CD4-positive, CD25-positive, alpha-beta regulatory T cell (primary cell): ENCODE measurements around the gene RBM43. TPM values are rescaled to one million over a fixed set of nuclear protein-coding genes. Genes with fewer than 3 reads are reported as not detected.
A peak's percentile ranks its signal among the peaks of the same experiment; 100 is the strongest.
"Not testable (repeated sequence)": the region's sequence is repeated elsewhere in the genome, so short reads cannot be mapped to it uniquely, and the experiment has no call there.

Experiments
- ATAC-seq, 2 donors: fragments of 150-1000 bp; cut with Tn5 transposase; one replicate each; pipeline ENCODE4 v1.10.0; 2021; ENCODE audit warnings: low read depth in 2 of 2, moderate number of reproducible peaks in 2 of 2, moderate library complexity in 1 of 2
- DNase-seq, 3 donors: peaks; one replicate each; pipeline versions ENCODE4 v3.0.0 to v3.0.0-alpha.2; 2012 to 2022; ENCODE audit warnings: mixed read lengths in 1 of 3
- H3K27ac ChIP-seq: one replicate; pipeline ENCODE4 v1.7.0; 2013; ENCODE audit warnings: mild to moderate bottlenecking, low read length; ENCODE audit not compliant: insufficient read depth, poor library complexity, severe bottlenecking
- H3K27me3 ChIP-seq: one replicate; pipeline ENCODE4 v1.7.0; 2013; ENCODE audit warnings: low read length; ENCODE audit not compliant: control insufficient read depth, insufficient read depth
- H3K36me3 ChIP-seq: one replicate; pipeline ENCODE4 v1.7.0; 2013; ENCODE audit warnings: mild to moderate bottlenecking, low read length, moderate library complexity; ENCODE audit not compliant: control insufficient read depth, insufficient read depth
- H3K4me1 ChIP-seq: 2 replicates; pipeline ENCODE4 v1.7.0; 2013; ENCODE audit warnings: mild to moderate bottlenecking, low read length; ENCODE audit not compliant: insufficient read depth, control insufficient read depth, poor library complexity, severe bottlenecking
- H3K4me3 ChIP-seq: one replicate; pipeline ENCODE4 v1.7.0; 2013; ENCODE audit warnings: low read depth, mild to moderate bottlenecking, low read length, moderate library complexity
- H3K9me3 ChIP-seq, 2 experiments: 1 replicate in 1 of 2; 2 replicates in 1 of 2; pipeline ENCODE4 v1.7.0; 2013; ENCODE audit warnings: low read length in 2 of 2, mild to moderate bottlenecking in 1 of 2, moderate library complexity in 1 of 2; ENCODE audit not compliant: control insufficient read depth in 2 of 2
- H3K27ac Mint-ChIP-seq, 3 donors: one replicate each; pipeline ENCODE4 v1.8.0; 2020 to 2022; ENCODE audit warnings: mild to moderate bottlenecking in 3 of 3, mixed read lengths in 3 of 3, moderate library complexity in 2 of 3
- H3K27me3 Mint-ChIP-seq: one replicate; pipeline ENCODE4 v1.8.0; 2022; ENCODE audit warnings: mild to moderate bottlenecking, mixed read lengths
- H3K36me3 Mint-ChIP-seq: one replicate; pipeline ENCODE4 v1.8.0; 2020; ENCODE audit warnings: mixed read lengths
- H3K4me1 Mint-ChIP-seq, 4 donors: one replicate each; pipeline ENCODE4 v1.8.0; 2020 to 2022; ENCODE audit warnings: mixed read lengths in 4 of 4, mild to moderate bottlenecking in 1 of 4
- H3K4me3 Mint-ChIP-seq, 4 donors: one replicate each; pipeline ENCODE4 v1.8.0; 2020 to 2022; ENCODE audit warnings: mild to moderate bottlenecking in 4 of 4, mixed read lengths in 4 of 4, moderate library complexity in 3 of 4
- H3K9me3 Mint-ChIP-seq, 7 donors: one replicate each; pipeline ENCODE4 v1.8.0; 2020 to 2022; ENCODE audit warnings: mixed read lengths in 7 of 7, mild to moderate bottlenecking in 3 of 7, moderate library complexity in 2 of 7
- polyA plus RNA-seq, 4 donors: library from polyadenylated mRNA; unstranded; fragments of 300-500 nt; fragmentation: Illumina TruSeq; gene quantifications; one replicate each; pipeline ENCODE4 v1.2.3, GENCODE V29; 2021
- total RNA-seq: library from RNA; stranded (reverse); gene quantifications from one replicate; pipeline ENCODE4 v1.2.3, GENCODE V29; 2022

RBM43 gene
- total RNA-seq (12.3 TPM), polyA plus RNA-seq (1 to 10 TPM; 4.2 to 6.9 (median 5.3) TPM)

- Histone ChIP-seq H3K4me1 (peaks cover 16% of the 10 kb centered on the region), H3K9me3 (no peaks in the 10 kb centered on the region), H3K4me3 (peak within 1 kb of the TSS; percentile 98), H3K36me3 (no peaks in the 10 kb centered on the region), H3K27me3 (no peaks in the 10 kb centered on the region), H3K27ac (peak within 1 kb of the TSS; percentile 92)
- no peaks in the 10 kb centered on the region for H3K9me3 Mint-ChIP-seq
- H3K27ac Mint-ChIP-seq, result peak within 1 kb of the TSS; percentile 88 to 99 (median 99)
- peak within 1 kb of the TSS; percentile 88 to 98 (median 94) for H3K4me3 Mint-ChIP-seq
- H3K4me1 Mint-ChIP-seq, result peaks cover 14 to 50% (median 32%) of the 10 kb centered on the region in 4 donors
- H3K27me3 Mint-ChIP-seq, result peaks cover 6% of the 10 kb centered on the region
- no peaks in the 10 kb centered on the region for H3K36me3 Mint-ChIP-seq
- DNase-seq, result peak; percentile 78 to 94 (median 84)
- peak; percentile 87 to 88 for ATAC-seq
Measured at GRCh38 chr2:151261231-151261976, at the start of gene RBM43. Gene RBM43, minus strand, starts transcription at chr2:151261863. Its CDS starts 136 bp downstream, at chr2:151261727.

- H3K36me3 ChIP-seq, H3K4me3 Mint-ChIP-seq, H3K4me1 Mint-ChIP-seq, H3K9me3 Mint-ChIP-seq, H3K4me1 ChIP-seq, H3K27me3 ChIP-seq, ATAC-seq, H3K27ac ChIP-seq, H3K36me3 Mint-ChIP-seq, H3K27ac Mint-ChIP-seq, H3K9me3 ChIP-seq, H3K27me3 Mint-ChIP-seq, DNase-seq, H3K4me3 ChIP-seq: not testable (repeated sequence)
Measured at GRCh38 chr2:151310313-151310712, 48.6 kb upstream of the RBM43 start.

- Histone ChIP-seq H3K9me3 (no peaks in the 10 kb centered on the region), H3K27me3 (peaks cover under 1% of the 10 kb centered on the region), H3K36me3 (no peaks in the 10 kb centered on the region), H3K27ac (no peak overlapping the region), H3K4me3 (no peak overlapping the region), H3K4me1 (no peaks in the 10 kb centered on the region)
- no peak for DNase-seq
- no peaks in the 10 kb centered on the region for H3K36me3 Mint-ChIP-seq
- ATAC-seq, result no peak
- no peak overlapping the region for H3K4me3 Mint-ChIP-seq
- H3K9me3 Mint-ChIP-seq, result no peaks in the 10 kb centered on the region
- H3K27ac Mint-ChIP-seq, result peak overlapping the region in 1 of 3 donors; percentile 57
- H3K27me3 Mint-ChIP-seq, result peaks cover 16% of the 10 kb centered on the region
- H3K4me1 Mint-ChIP-seq, result no peaks in the 10 kb centered on the region
Measured at GRCh38 chr2:151306621-151307020, 45.0 kb upstream of the RBM43 start.

GRCh38 chr2:151305129-151305691 is 43.5 kb upstream of the RBM43 start:
- no peak for ATAC-seq
- no peak for DNase-seq
- no peak overlapping the region for H3K27ac ChIP-seq
- H3K36me3 Mint-ChIP-seq, result no peaks in the 10 kb centered on the region
- H3K36me3 ChIP-seq, result no peaks in the 10 kb centered on the region
- H3K4me1 ChIP-seq, result no peaks in the 10 kb centered on the region
- H3K9me3 Mint-ChIP-seq, result no peaks in the 10 kb centered on the region
- H3K27me3 Mint-ChIP-seq, result peaks cover 25% of the 10 kb centered on the region
- peak overlapping the region in 1 of 4 donors; percentile 38 for H3K4me3 Mint-ChIP-seq
- no peaks in the 10 kb centered on the region for H3K4me1 Mint-ChIP-seq
- H3K4me3 ChIP-seq, result no peak overlapping the region
- no peak overlapping the region for H3K27ac Mint-ChIP-seq
- H3K27me3 ChIP-seq, result peaks cover 3% of the 10 kb centered on the region
- H3K9me3 ChIP-seq, result no peaks in the 10 kb centered on the region

GRCh38 chr2:151302879-151303278 is 41.2 kb upstream of the RBM43 start:
- no peaks in the 10 kb centered on the region for H3K9me3 ChIP-seq
- H3K9me3 Mint-ChIP-seq, result no peaks in the 10 kb centered on the region
- H3K27me3 ChIP-seq, result peaks cover 3% of the 10 kb centered on the region
- ATAC-seq, result no peak
- peaks cover 25% of the 10 kb centered on the region for H3K27me3 Mint-ChIP-seq
- H3K27ac ChIP-seq, result no peak overlapping the region
- no peak overlapping the region for H3K4me3 Mint-ChIP-seq
- H3K4me1 Mint-ChIP-seq, result no peaks in the 10 kb centered on the region
- H3K4me1 ChIP-seq, result no peaks in the 10 kb centered on the region
- no peaks in the 10 kb centered on the region for H3K36me3 ChIP-seq
- DNase-seq, result no peak
- no peak overlapping the region for H3K4me3 ChIP-seq
- H3K27ac Mint-ChIP-seq, result no peak overlapping the region
- H3K36me3 Mint-ChIP-seq, result no peaks in the 10 kb centered on the region

GRCh38 chr2:151302404-151302803 is 40.7 kb upstream of the RBM43 start:
- Mint-ChIP-seq H3K9me3 (no peaks in the 10 kb centered on the region), H3K27ac (no peak overlapping the region), H3K27me3 (peaks cover 25% of the 10 kb centered on the region), H3K36me3 (no peaks in the 10 kb centered on the region), H3K4me3 (no peak overlapping the region), H3K4me1 (no peaks in the 10 kb centered on the region)
- H3K36me3 ChIP-seq, result no peaks in the 10 kb centered on the region
- no peaks in the 10 kb centered on the region for H3K9me3 ChIP-seq
- DNase-seq (no peak), ATAC-seq (no peak)
- no peaks in the 10 kb centered on the region for H3K4me1 ChIP-seq
- no peak overlapping the region for H3K4me3 ChIP-seq
- H3K27ac ChIP-seq, result no peak overlapping the region
- peaks cover 3% of the 10 kb centered on the region for H3K27me3 ChIP-seq

GRCh38 chr2:151299920-151300539 is 38.4 kb upstream of the RBM43 start:
- H3K9me3 Mint-ChIP-seq, result no peaks in the 10 kb centered on the region
- no peaks in the 10 kb centered on the region for H3K36me3 ChIP-seq
- no peaks in the 10 kb centered on the region for H3K4me1 Mint-ChIP-seq
- H3K27me3 Mint-ChIP-seq, result peaks cover 17% of the 10 kb centered on the region
- no peak overlapping the region for H3K27ac Mint-ChIP-seq
- ATAC-seq (no peak), DNase-seq (no peak)
- H3K4me3 Mint-ChIP-seq, result no peak overlapping the region
- no peak overlapping the region for H3K4me3 ChIP-seq
- peaks cover 3% of the 10 kb centered on the region for H3K27me3 ChIP-seq
- H3K9me3 ChIP-seq, result no peaks in the 10 kb centered on the region
- no peaks in the 10 kb centered on the region for H3K36me3 Mint-ChIP-seq
- no peak overlapping the region for H3K27ac ChIP-seq
- no peaks in the 10 kb centered on the region for H3K4me1 ChIP-seq
